Measurements from ENCODE around the gene GRK3. TPM values are rescaled to one million over a fixed set of nuclear protein-coding genes. Genes with fewer than 3 reads are reported as not detected.
A peak's percentile ranks its signal among the peaks of the same experiment; 100 is the strongest.
"Not testable (repeated sequence)": the region's sequence is repeated elsewhere in the genome, so short reads cannot be mapped to it uniquely, and the experiment has no call there.

The GRK3 gene
- total RNA-seq, result 66.6 and 66.7 TPM in 2 replicates

- H3K27ac Mint-ChIP-seq, result peak within 1 kb of the TSS; percentile 99
- no peaks in the 10 kb centered on the region for H3K27me3 Mint-ChIP-seq
- ChIA-PET CTCF (interaction anchor here (2.3 to 9.0 kb wide), 2 partner anchors 9 to 22 kb away, joined by 5 to 68 read pairs; no protein-coding TSS in a partner anchor), POLR2A (interaction anchor here (0.6 to 5.0 kb wide), 15 partner anchors 9 to 1093 kb away, joined by 3 to 53 read pairs (median 5); partner anchors contain the start of gene MIAT)
- intact Hi-C loops (cut with micrococcal nuclease), result loop anchor here (2.0 to 10.0 kb wide), 4 partner anchors 92 to 1108 kb away; partner anchors contain the start of gene ASPHD2
- H3K36me3 Mint-ChIP-seq (ENCODE audit: low read depth), result peaks cover 14% of the 10 kb centered on the region
- H3K4me1 Mint-ChIP-seq, result peaks cover 81% of the 10 kb centered on the region
- H3K4me3 Mint-ChIP-seq, result peak within 1 kb of the TSS; percentile 98
- TF ChIP-seq CTCF (IDR thresholded peaks at IDR 0.05), result no peak
- DNase-seq, result peak; percentile 74
- peak; percentile 64 for ATAC-seq (ENCODE audit: low read depth)
- no peaks in the 10 kb centered on the region for H3K9me3 Mint-ChIP-seq
Measured at GRCh38 chr22:25564320-25564978, at the start of gene GRK3. TSS of gene GRK3 (plus strand) at chr22:25564675. CDS start at chr22:25565041, 366 bp downstream.

GRCh38 chr22:25518000-25518663, 46.3 kb upstream of the GRK3 start:
- H3K36me3 Mint-ChIP-seq (ENCODE audit: low read depth), result peaks cover 4% of the 10 kb centered on the region
- H3K4me1 Mint-ChIP-seq, result no peaks in the 10 kb centered on the region
- no peaks in the 10 kb centered on the region for H3K27me3 Mint-ChIP-seq
- CTCF ChIA-PET, result no interaction called here
- no peak for TF ChIP-seq CTCF (IDR thresholded peaks at IDR 0.05)
- ATAC-seq (ENCODE audit: low read depth), result no peak
- H3K27ac Mint-ChIP-seq, result no peak overlapping the region
- no peak for DNase-seq
- intact Hi-C loops (cut with micrococcal nuclease), result no loop called here
- no peak overlapping the region for H3K4me3 Mint-ChIP-seq
- peaks cover 4% of the 10 kb centered on the region for H3K9me3 Mint-ChIP-seq
- POLR2A ChIA-PET, result no interaction called here

- Mint-ChIP-seq H3K9me3 (peaks cover 9% of the 10 kb centered on the region), H3K4me1 (no peaks in the 10 kb centered on the region), H3K27me3 (no peaks in the 10 kb centered on the region), H3K27ac (no peak overlapping the region), H3K4me3 (no peak overlapping the region), H3K36me3 (ENCODE audit: low read depth) (peaks cover 9% of the 10 kb centered on the region)
- ChIA-PET CTCF (no interaction called here), POLR2A (no interaction called here)
- intact Hi-C loops (cut with micrococcal nuclease), result no loop called here
- ATAC-seq (ENCODE audit: low read depth), result no peak
- no peak for DNase-seq
- no peak for TF ChIP-seq CTCF (IDR thresholded peaks at IDR 0.05)
Measured at GRCh38 chr22:25525376-25525775, 39.1 kb upstream of the GRK3 start.

GRCh38 chr22:25525804-25526584, 38.5 kb upstream of the GRK3 start:
- POLR2A ChIA-PET; H3K36me3 Mint-ChIP-seq (ENCODE audit: low read depth); H3K9me3 Mint-ChIP-seq; ATAC-seq (ENCODE audit: low read depth); H3K4me3 Mint-ChIP-seq; H3K27ac Mint-ChIP-seq; DNase-seq; CTCF ChIA-PET; H3K27me3 Mint-ChIP-seq; H3K4me1 Mint-ChIP-seq; intact Hi-C loops (cut with micrococcal nuclease): not testable (repeated sequence)

- CTCF ChIA-PET; H3K9me3 Mint-ChIP-seq; intact Hi-C loops (cut with micrococcal nuclease); POLR2A ChIA-PET; H3K4me3 Mint-ChIP-seq; DNase-seq; H3K27ac Mint-ChIP-seq; H3K36me3 Mint-ChIP-seq (ENCODE audit: low read depth); ATAC-seq (ENCODE audit: low read depth); H3K4me1 Mint-ChIP-seq; H3K27me3 Mint-ChIP-seq: not testable (repeated sequence)
Measured at GRCh38 chr22:25527016-25527415, 37.5 kb upstream of the GRK3 start.

- H3K4me3 Mint-ChIP-seq; H3K9me3 Mint-ChIP-seq; DNase-seq; H3K4me1 Mint-ChIP-seq; ATAC-seq (ENCODE audit: low read depth); intact Hi-C loops (cut with micrococcal nuclease); CTCF ChIA-PET; H3K27me3 Mint-ChIP-seq; H3K27ac Mint-ChIP-seq; POLR2A ChIA-PET; H3K36me3 Mint-ChIP-seq (ENCODE audit: low read depth): not testable (repeated sequence)
Measured at GRCh38 chr22:25528068-25528467, 36.4 kb upstream of the GRK3 start.

- CTCF ChIA-PET; H3K27ac Mint-ChIP-seq; H3K27me3 Mint-ChIP-seq; DNase-seq; H3K36me3 Mint-ChIP-seq (ENCODE audit: low read depth); H3K9me3 Mint-ChIP-seq; H3K4me1 Mint-ChIP-seq; ATAC-seq (ENCODE audit: low read depth); intact Hi-C loops (cut with micrococcal nuclease); POLR2A ChIA-PET; H3K4me3 Mint-ChIP-seq: not testable (repeated sequence)
Measured at GRCh38 chr22:25529059-25529458, 35.4 kb upstream of the GRK3 start.

GRCh38 chr22:25529541-25530137, 34.8 kb upstream of the GRK3 start:
- H3K36me3 Mint-ChIP-seq (ENCODE audit: low read depth); CTCF ChIA-PET; H3K4me3 Mint-ChIP-seq; H3K4me1 Mint-ChIP-seq; DNase-seq; ATAC-seq (ENCODE audit: low read depth); POLR2A ChIA-PET; intact Hi-C loops (cut with micrococcal nuclease); H3K27me3 Mint-ChIP-seq; H3K9me3 Mint-ChIP-seq; H3K27ac Mint-ChIP-seq: not testable (repeated sequence)

- POLR2A ChIA-PET, result not testable (repeated sequence)
Measured at GRCh38 chr22:25531677-25532076, 32.8 kb upstream of the GRK3 start.

More at GRCh38 chr22:25531677-25532076, 32.8 kb upstream of the GRK3 start:
- H3K9me3 Mint-ChIP-seq; intact Hi-C loops (cut with micrococcal nuclease); H3K27ac Mint-ChIP-seq; ATAC-seq (ENCODE audit: low read depth); H3K27me3 Mint-ChIP-seq; H3K36me3 Mint-ChIP-seq (ENCODE audit: low read depth); H3K4me3 Mint-ChIP-seq; DNase-seq; CTCF ChIA-PET; H3K4me1 Mint-ChIP-seq: not testable (repeated sequence)
